BJ (cell line): Measurements from ENCODE around the gene CHD1L. TPM values are rescaled to one million over a fixed set of nuclear protein-coding genes. Genes with fewer than 3 reads are reported as not detected.
A peak's percentile ranks its signal among the peaks of the same experiment; 100 is the strongest.
"Not testable (repeated sequence)": the region's sequence is repeated elsewhere in the genome, so short reads cannot be mapped to it uniquely, and the experiment has no call there.

Experiments
- CTCF ChIA-PET: fragments of 350-600 bp; formaldehyde crosslinking; extraction: SDS; loops from one replicate; lab custom pipeline; 2021; ENCODE audit warnings: antibody characterized with exemption, inconsistent platforms; lab: Yijun Ruan, JAX
- POLR2A ChIA-PET: fragments of 300-600 bp; sonication (Branson Sonifier 250); formaldehyde crosslinking; extraction: SDS; loops from one replicate; lab custom pipeline; 2021; ENCODE audit warnings: antibody characterized with exemption; lab: Charles Lee
- DNase-seq: peaks from one replicate; pipeline ENCODE4 v3.0.0-alpha.2; 2011; ENCODE audit warnings: low read depth
- H3K27me3 ChIP-seq: 2 replicates; pipeline ENCODE4 v1.6.0; 2011; ENCODE audit warnings: low read length; ENCODE audit not compliant: control insufficient read depth, insufficient read depth
- H3K36me3 ChIP-seq: 2 replicates; pipeline ENCODE4 v1.5.1; 2011; ENCODE audit warnings: low read length; ENCODE audit not compliant: control insufficient read depth, insufficient read depth
- H3K4me3 ChIP-seq: 2 replicates; pipeline ENCODE4 v1.5.1; 2011; ENCODE audit warnings: low read depth, mild to moderate bottlenecking, control low read depth, low read length
- CTCF ChIP-seq: IDR thresholded peaks from 2 replicates; pipeline ENCODE4 v1.5.1; 2011; ENCODE audit warnings: low read depth, mild to moderate bottlenecking, control low read depth, inconsistent platforms, low read length, moderate library complexity; ENCODE audit not compliant: insufficient read depth
- polyA minus RNA-seq: library from RNA; depleted of rRNA, polyadenylated mRNA; stranded (reverse); fragments of >200 nt; gene quantifications from 2 replicates; pipeline ENCODE4 v1.2.3, GENCODE V29; 2011; rRNA and poly(A)+ RNA removed
- polyA plus RNA-seq: library from polyadenylated mRNA; depleted of rRNA; stranded (reverse); fragments of >200 nt; gene quantifications from 2 replicates; pipeline ENCODE4 v1.2.3, GENCODE V29; 2011; rRNA removed

CHD1L gene
- polyA plus RNA-seq (20.2 and 30.1 TPM in 2 replicates), polyA minus RNA-seq (9.5 and 12.1 TPM in 2 replicates)

GRCh38 chr1:147242449-147243227, at the start of gene CHD1L:
CHD1L (plus strand) TSS chr1:147242684; CDS start chr1:147242704, 20 bp downstream.
- no peaks in the 10 kb centered on the region for H3K36me3 ChIP-seq
- POLR2A ChIA-PET = interaction anchor here (0.6 kb wide), 1 partner anchor 42 kb away, joined by 3 read pairs; no protein-coding TSS in a partner anchor
- peak within 1 kb of the TSS; percentile 96 for H3K4me3 ChIP-seq
- no peaks in the 10 kb centered on the region for H3K27me3 ChIP-seq
- peak; percentile 87 for TF ChIP-seq CTCF
- CTCF ChIA-PET = interaction anchor here (0.6 to 3.2 kb wide), 36 partner anchors 9 to 398 kb away, joined by 3 to 28 read pairs (median 4); partner anchors contain the start of genes FMO5 and PRKAB2
- DNase-seq = peak; percentile 57

- CTCF ChIA-PET = interaction anchor here (0.5 kb wide), 1 partner anchor 25 kb away, joined by 3 read pairs; the partner anchor contains the start of gene PRKAB2
- POLR2A ChIA-PET = not testable (repeated sequence)
Observed at GRCh38 chr1:147197324-147197723, 45.2 kb upstream of the CHD1L start.

GRCh38 chr1:147201276-147201675, 41.2 kb upstream of the CHD1L start:
- ChIA-PET CTCF (no interaction called here), POLR2A (interaction anchor here (0.5 kb wide), 1 partner anchor 41 kb away, joined by 3 read pairs; no protein-coding TSS in a partner anchor)
- TF ChIP-seq CTCF = no peak
- Histone ChIP-seq H3K36me3 (no peaks in the 10 kb centered on the region), H3K4me3 (no peak overlapping the region), H3K27me3 (no peaks in the 10 kb centered on the region)
- DNase-seq = no peak

More at GRCh38 chr1:147197324-147197723, 45.2 kb upstream of the CHD1L start:
- DNase-seq, H3K27me3 ChIP-seq, H3K36me3 ChIP-seq, H3K4me3 ChIP-seq: not testable (repeated sequence)

GRCh38 chr1:147201786-147202185, 40.7 kb upstream of the CHD1L start:
- CTCF ChIA-PET = no interaction called here
- Histone ChIP-seq H3K4me3 (no peak overlapping the region), H3K27me3 (no peaks in the 10 kb centered on the region), H3K36me3 (no peaks in the 10 kb centered on the region)
- TF ChIP-seq CTCF = no peak
- no peak for DNase-seq
- POLR2A ChIA-PET = no interaction called here

GRCh38 chr1:147202576-147202975, 39.9 kb upstream of the CHD1L start:
- Histone ChIP-seq H3K36me3 (no peaks in the 10 kb centered on the region), H3K27me3 (no peaks in the 10 kb centered on the region), H3K4me3 (no peak overlapping the region)
- no peak for TF ChIP-seq CTCF
- POLR2A ChIA-PET = no interaction called here
- CTCF ChIA-PET = no interaction called here
- no peak for DNase-seq
